Erythroblast (primary cell): ENCODE results near the gene FRRS1.

Experiments
- GATA1 ChIP-seq: IDR thresholded peaks from 2 replicates; pipeline ENCODE4 v1.6.1; 2011; ENCODE audit warnings: low read depth, mild to moderate bottlenecking, control low read depth, low read length, moderate library complexity
- POLR2A ChIP-seq: IDR thresholded peaks from 2 replicates; pipeline ENCODE4 v1.6.1; 2011; ENCODE audit warnings: mild to moderate bottlenecking, low read length

DNA sequence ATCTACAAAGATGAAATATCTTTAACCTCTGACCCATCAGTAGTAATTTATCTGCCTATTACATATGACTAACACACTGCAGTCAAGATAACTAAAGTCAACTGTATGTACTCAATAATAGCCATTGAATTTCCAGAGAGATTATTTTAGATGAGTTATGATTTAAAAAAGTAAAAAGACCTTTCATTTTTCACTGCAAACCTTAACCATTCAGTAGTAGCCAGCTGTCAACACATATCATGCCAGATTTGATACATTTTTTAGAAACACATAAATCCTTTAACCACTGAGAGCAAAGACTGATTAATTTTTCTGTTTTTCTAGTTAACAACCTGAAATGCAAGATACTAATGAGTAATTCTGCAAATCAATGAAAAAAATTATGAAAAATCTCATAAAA lies 89.6 kb downstream of the FRRS1 start:
- TF ChIP-seq POLR2A = no peak
- TF ChIP-seq GATA1 = no peak
